Gastrocnemius medialis (tissue), 4 donors: Measurements from ENCODE around the gene MLF1.

ENCODE experiments used
- POLR2A ChIP-seq, 2 donors: fragments of 450-650 bp; IDR thresholded peaks; one replicate each; pipeline ENCODE4 v1.6.1; 2017; ENCODE audit warnings: antibody characterized with exemption in 2 of 2, mild to moderate bottlenecking in 2 of 2, moderate library complexity in 2 of 2
- TF ChIP-seq, protein P1 (sequence below), 5 experiments: fragments of 450-650 bp in 3 of 5; fragments of 200-600 bp in 2 of 5; sonication (generic) in 2 of 5; IDR thresholded peaks in 4 of 5; conservative IDR thresholded peaks in 1 of 5; 1 replicate in 4 of 5; 2 replicates in 1 of 5; pipeline ENCODE4 v1.5.1; 2016 to 2019; ENCODE audit warnings: antibody characterized with exemption in 5 of 5, mild to moderate bottlenecking in 3 of 5, moderate library complexity in 3 of 5

DNA sequence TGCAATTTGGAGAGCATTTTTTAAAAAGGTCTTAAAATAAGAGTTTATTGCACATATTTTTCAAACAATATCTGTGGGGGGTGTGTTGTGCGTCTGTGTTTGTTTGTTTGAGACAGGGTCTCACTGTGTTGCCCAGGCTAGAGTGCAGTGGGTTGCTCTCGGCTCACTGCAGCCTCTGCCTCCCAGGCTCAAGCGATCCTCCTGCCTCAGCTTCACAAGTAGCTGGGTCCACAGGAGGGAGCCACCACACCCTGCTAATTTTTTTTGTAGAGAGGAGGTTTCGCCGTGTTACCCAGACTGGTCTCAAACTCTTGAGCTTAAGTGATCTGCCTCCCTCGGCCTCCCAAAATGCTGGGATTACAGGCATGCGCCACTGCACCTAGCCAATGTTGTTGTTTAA lies 2.7 kb downstream of the MLF1 start:
- TF ChIP-seq POLR2A (IDR thresholded peaks at IDR 0.05), result no peak
- TF ChIP-seq, protein P1, sequence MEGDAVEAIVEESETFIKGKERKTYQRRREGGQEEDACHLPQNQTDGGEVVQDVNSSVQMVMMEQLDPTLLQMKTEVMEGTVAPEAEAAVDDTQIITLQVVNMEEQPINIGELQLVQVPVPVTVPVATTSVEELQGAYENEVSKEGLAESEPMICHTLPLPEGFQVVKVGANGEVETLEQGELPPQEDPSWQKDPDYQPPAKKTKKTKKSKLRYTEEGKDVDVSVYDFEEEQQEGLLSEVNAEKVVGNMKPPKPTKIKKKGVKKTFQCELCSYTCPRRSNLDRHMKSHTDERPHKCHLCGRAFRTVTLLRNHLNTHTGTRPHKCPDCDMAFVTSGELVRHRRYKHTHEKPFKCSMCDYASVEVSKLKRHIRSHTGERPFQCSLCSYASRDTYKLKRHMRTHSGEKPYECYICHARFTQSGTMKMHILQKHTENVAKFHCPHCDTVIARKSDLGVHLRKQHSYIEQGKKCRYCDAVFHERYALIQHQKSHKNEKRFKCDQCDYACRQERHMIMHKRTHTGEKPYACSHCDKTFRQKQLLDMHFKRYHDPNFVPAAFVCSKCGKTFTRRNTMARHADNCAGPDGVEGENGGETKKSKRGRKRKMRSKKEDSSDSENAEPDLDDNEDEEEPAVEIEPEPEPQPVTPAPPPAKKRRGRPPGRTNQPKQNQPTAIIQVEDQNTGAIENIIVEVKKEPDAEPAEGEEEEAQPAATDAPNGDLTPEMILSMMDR (IDR thresholded peaks at IDR 0.05 in 4 of 5, conservative IDR thresholded peaks at IDR 0.05 in 1 of 5), result peak in 1 of 5 experiments; percentile 30
